Parathyroid adenoma (tissue), 2 donors: Measurements from ENCODE around the gene CRB2.

ENCODE experiments used
- H2AFZ ChIP-seq: fragments of 300-600 bp; sonication (generic); one replicate; pipeline ENCODE4 v1.7.0; 2017; ENCODE audit warnings: antibody characterized with exemption, mild to moderate bottlenecking
- H3K27ac ChIP-seq: fragments of 300-600 bp; sonication (generic); one replicate; pipeline ENCODE4 v1.7.0; 2017
- H3K27me3 ChIP-seq: fragments of 300-600 bp; sonication (generic); one replicate; pipeline ENCODE4 v1.7.0; 2017; ENCODE audit warnings: low read length; ENCODE audit not compliant: control insufficient read depth, insufficient read depth
- H3K36me3 ChIP-seq: fragments of 300-600 bp; sonication (generic); one replicate; pipeline ENCODE4 v1.7.0; 2017; ENCODE audit warnings: low read length; ENCODE audit not compliant: control insufficient read depth, insufficient read depth
- H3K4me1 ChIP-seq: fragments of 300-600 bp; sonication (generic); one replicate; pipeline ENCODE4 v1.7.0; 2017; ENCODE audit warnings: control low read depth
- H3K4me2 ChIP-seq: fragments of 300-600 bp; sonication (generic); one replicate; pipeline ENCODE4 v1.7.0; 2017; ENCODE audit warnings: low read length
- H3K4me3 ChIP-seq: fragments of 300-600 bp; sonication (generic); one replicate; pipeline ENCODE4 v1.7.0; 2017; ENCODE audit warnings: low read depth, low read length
- H3K79me2 ChIP-seq: fragments of 300-600 bp; sonication (generic); one replicate; pipeline ENCODE4 v1.7.0; 2017; ENCODE audit warnings: control low read depth
- H3K9ac ChIP-seq: fragments of 300-600 bp; sonication (generic); one replicate; pipeline ENCODE4 v1.7.0; 2017; ENCODE audit warnings: mild to moderate bottlenecking
- H3K9me3 ChIP-seq: fragments of 300-600 bp; sonication (generic); one replicate; pipeline ENCODE4 v1.7.0; 2017; ENCODE audit warnings: low read length; ENCODE audit not compliant: control insufficient read depth
- CTCF ChIP-seq: fragments of 300-600 bp; sonication (generic); IDR thresholded peaks from one replicate; pipeline ENCODE4 v1.7.0; 2017; ENCODE audit warnings: antibody characterized with exemption, mild to moderate bottlenecking
- donor health status: primary hyperparathyroidism.

The CRB2 gene

GRCh38 chr9:123346026-123346425 is 10.0 kb upstream of the CRB2 start:
- Histone ChIP-seq H3K27ac (no peak overlapping the region), H3K4me3 (no peak overlapping the region), H3K9ac (no peak overlapping the region), H3K79me2 (no peaks in the 10 kb centered on the region), H3K36me3 (no peaks in the 10 kb centered on the region), H3K4me1 (peaks cover 11% of the 10 kb centered on the region), H3K9me3 (no peaks in the 10 kb centered on the region), H3K4me2 (no peak overlapping the region), H2AFZ (no peak overlapping the region), H3K27me3 (no peaks in the 10 kb centered on the region)
- no peak for TF ChIP-seq CTCF

- Histone ChIP-seq H3K27me3 (no peaks in the 10 kb centered on the region), H3K36me3 (no peaks in the 10 kb centered on the region), H3K27ac (no peak overlapping the region), H3K79me2 (no peaks in the 10 kb centered on the region), H3K9ac (no peak overlapping the region), H3K4me1 (peaks cover 11% of the 10 kb centered on the region), H3K4me3 (no peak overlapping the region), H3K9me3 (no peaks in the 10 kb centered on the region), H2AFZ (no peak overlapping the region), H3K4me2 (no peak overlapping the region)
- TF ChIP-seq CTCF: no peak
Measured at GRCh38 chr9:123346826-123347225, 9.2 kb upstream of the CRB2 start.

- no peaks in the 10 kb centered on the region for H3K27me3 ChIP-seq
- no peak overlapping the region for H3K9ac ChIP-seq
Measured at GRCh38 chr9:123347289-123348060, 8.5 kb upstream of the CRB2 start.

GRCh38 chr9:123348317-123348992 is 7.5 kb upstream of the CRB2 start:
- H3K9me3 ChIP-seq: no peaks in the 10 kb centered on the region
- no peak overlapping the region for H2AFZ ChIP-seq
- H3K27ac ChIP-seq: no peak overlapping the region
- no peaks in the 10 kb centered on the region for H3K79me2 ChIP-seq
- H3K4me2 ChIP-seq: no peak overlapping the region
- H3K9ac ChIP-seq: no peak overlapping the region
- peaks cover 5% of the 10 kb centered on the region for H3K4me1 ChIP-seq
- H3K36me3 ChIP-seq: no peaks in the 10 kb centered on the region
- H3K27me3 ChIP-seq: no peaks in the 10 kb centered on the region
- H3K4me3 ChIP-seq: no peak overlapping the region
- TF ChIP-seq CTCF: no peak

More at GRCh38 chr9:123347289-123348060, 8.5 kb upstream of the CRB2 start:
- Histone ChIP-seq H3K79me2 (no peaks in the 10 kb centered on the region), H3K27ac (no peak overlapping the region), H3K36me3 (no peaks in the 10 kb centered on the region), H2AFZ (no peak overlapping the region), H3K4me3 (no peak overlapping the region), H3K9me3 (no peaks in the 10 kb centered on the region), H3K4me1 (peaks cover 11% of the 10 kb centered on the region), H3K4me2 (no peak overlapping the region)
- TF ChIP-seq CTCF: no peak
